Diencephalon (tissue), 1 donor: ENCODE data around the gene ZNF438. TPM values are rescaled to one million over a fixed set of nuclear protein-coding genes. Genes with fewer than 3 reads are reported as not detected.

ENCODE experiments used
- total RNA-seq: library from RNA; depleted of rRNA; stranded (reverse); fragments of >200 nt; gene quantifications from one replicate; pipeline ENCODE4 v1.2.3, GENCODE V29; 2014

The ZNF438 gene
- total RNA-seq = 4.2 TPM

DNA sequence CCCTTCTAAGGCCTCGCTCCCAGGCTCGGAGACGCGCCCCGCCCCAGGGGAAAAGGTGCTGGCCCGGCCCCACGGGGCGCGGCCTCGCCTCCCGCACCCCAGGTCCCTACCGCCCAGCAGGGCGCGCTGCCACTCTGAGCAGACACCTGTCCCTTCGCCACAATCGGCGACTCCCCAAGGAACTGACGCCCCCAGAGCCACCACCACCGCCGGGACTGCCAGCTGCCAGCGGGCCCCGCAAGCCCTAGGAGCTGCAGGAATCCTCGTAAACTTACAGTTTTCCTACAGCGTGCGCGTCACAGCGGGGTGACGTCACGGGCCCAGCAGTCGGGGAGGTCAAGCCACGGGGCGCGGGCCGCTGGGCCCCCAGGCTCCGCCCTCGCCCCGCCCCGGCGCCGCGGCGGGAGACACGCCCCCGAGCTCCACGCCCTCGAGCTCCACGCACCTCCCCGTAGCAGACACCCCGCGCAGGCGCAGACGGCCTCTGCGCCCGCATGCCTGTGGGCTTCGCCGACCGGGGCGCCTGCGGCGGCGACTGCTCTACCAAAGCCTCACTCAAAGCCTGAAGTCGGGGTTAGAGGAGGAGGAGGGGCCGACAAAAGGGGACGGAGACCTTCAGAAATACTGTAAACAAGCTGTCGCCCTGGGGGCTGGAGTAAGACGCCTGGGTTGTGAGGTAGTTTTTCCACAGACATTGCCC, at the start of gene ZNF438:
ZNF438 (minus strand) TSS at position 308 of the 700 bp plus-strand sequence. CDS start 154,831 bp downstream, outside the sequence.

